ENCODE data around the gene RGS5. TPM values are rescaled to one million over a fixed set of nuclear protein-coding genes. Genes with fewer than 3 reads are reported as not detected.

RGS5 gene
- total RNA-seq, 1 donor from 2014 or later, result 94.0 TPM

DNA sequence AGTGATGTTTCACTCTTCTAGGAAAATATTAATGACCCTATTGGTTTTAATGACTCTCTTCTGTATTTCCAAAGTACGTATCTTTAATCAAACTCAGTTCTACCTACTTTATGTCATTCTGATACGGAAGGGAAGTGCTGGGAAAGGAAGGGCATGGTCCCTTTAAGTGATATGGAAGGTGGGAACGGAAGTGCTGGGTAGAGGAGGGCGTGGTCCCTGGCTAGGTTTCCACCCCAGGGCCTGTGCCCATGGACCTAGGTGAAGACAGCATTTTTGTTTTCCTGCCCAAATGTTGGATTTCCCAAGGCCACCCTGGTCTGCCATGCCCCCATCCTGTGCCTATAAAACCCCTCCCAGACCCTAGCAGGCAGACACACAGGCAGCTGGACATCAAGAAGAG lies 109.5 kb downstream of the RGS5 start:
- intact Hi-C loops (cut with DNase I), result no loop called here
- H3K27me3 ChIP-seq, result no peaks in the 10 kb centered on the region
- H3K4me3 ChIP-seq, result no peak overlapping the region

More for the DNA sequence above, 109.5 kb downstream of the RGS5 start:
- TF ChIP-seq, protein P1, sequence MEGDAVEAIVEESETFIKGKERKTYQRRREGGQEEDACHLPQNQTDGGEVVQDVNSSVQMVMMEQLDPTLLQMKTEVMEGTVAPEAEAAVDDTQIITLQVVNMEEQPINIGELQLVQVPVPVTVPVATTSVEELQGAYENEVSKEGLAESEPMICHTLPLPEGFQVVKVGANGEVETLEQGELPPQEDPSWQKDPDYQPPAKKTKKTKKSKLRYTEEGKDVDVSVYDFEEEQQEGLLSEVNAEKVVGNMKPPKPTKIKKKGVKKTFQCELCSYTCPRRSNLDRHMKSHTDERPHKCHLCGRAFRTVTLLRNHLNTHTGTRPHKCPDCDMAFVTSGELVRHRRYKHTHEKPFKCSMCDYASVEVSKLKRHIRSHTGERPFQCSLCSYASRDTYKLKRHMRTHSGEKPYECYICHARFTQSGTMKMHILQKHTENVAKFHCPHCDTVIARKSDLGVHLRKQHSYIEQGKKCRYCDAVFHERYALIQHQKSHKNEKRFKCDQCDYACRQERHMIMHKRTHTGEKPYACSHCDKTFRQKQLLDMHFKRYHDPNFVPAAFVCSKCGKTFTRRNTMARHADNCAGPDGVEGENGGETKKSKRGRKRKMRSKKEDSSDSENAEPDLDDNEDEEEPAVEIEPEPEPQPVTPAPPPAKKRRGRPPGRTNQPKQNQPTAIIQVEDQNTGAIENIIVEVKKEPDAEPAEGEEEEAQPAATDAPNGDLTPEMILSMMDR (IDR thresholded peaks at IDR 0.05), result no peak
- no peak for TF ChIP-seq POLR2AphosphoS5 (IDR thresholded peaks at IDR 0.05; ENCODE audit: insufficient read depth in 1 of 2, low read depth in 1 of 2)
- TF ChIP-seq POLR2A (IDR thresholded peaks at IDR 0.05), result no peak
- Histone ChIP-seq H3K4me1 (no peaks in the 10 kb centered on the region), H3K9me3 (no peaks in the 10 kb centered on the region), H3K36me3 (no peaks in the 10 kb centered on the region), H3K27ac (no peak overlapping the region)
- DNase-seq (ENCODE audit: extremely low spot score in 2 of 2), result no peak

Other genes starting within 250 kb of the RGS5 start
- gene RGS4, start 133.6 kb downstream of the RGS5 start, total RNA-seq, result 6.9 TPM
- gene NUF2, start 119.0 kb upstream of the RGS5 start, total RNA-seq, result 2.0 TPM